B cell (primary cell): ENCODE measurements around the gene LURAP1L.

Source experiments
- CTCF ChIP-seq: fragments of 200-600 bp; IDR thresholded peaks from one replicate; pipeline ENCODE4 v1.8.0; 2022; ENCODE audit warnings: antibody characterized with exemption, mild to moderate bottlenecking
- EZH2 ChIP-seq: IDR thresholded peaks from 2 replicates; pipeline ENCODE4 v1.6.1; 2012; ENCODE audit warnings: borderline replicate concordance, low read depth, mild to moderate bottlenecking, moderate library complexity, low read length; ENCODE audit not compliant: insufficient read depth, poor library complexity, severe bottlenecking

- TF ChIP-seq CTCF (no peak), EZH2 (no peak)
These were observed 6.5 kb downstream of the LURAP1L start for GRCh38 chr9:12781226-12781733.
